Activated naive CD4-positive, alpha-beta T cell treated with anti-CD3 and anti-CD28 coated beads for 36 hours (primary cell): Measurements from ENCODE around the gene ZBBX. TPM values are rescaled to one million over a fixed set of nuclear protein-coding genes. Genes with fewer than 3 reads are reported as not detected.

Experiments used
- CTCF ChIA-PET: fragments of 350-600 bp; sonication (Branson Sonifier 250); formaldehyde crosslinking; loops from one replicate; lab custom pipeline; 2021; ENCODE audit warnings: antibody characterized with exemption; lab: Charles Lee
- DNase-seq: peaks from one replicate; pipeline ENCODE4 v3.0.0-alpha.2; 2020
- H3K27ac Mint-ChIP-seq: one replicate; pipeline ENCODE4 v1.8.0; 2021; ENCODE audit warnings: mild to moderate bottlenecking, mixed read lengths
- H3K27me3 Mint-ChIP-seq: one replicate; pipeline ENCODE4 v1.8.0; 2021; ENCODE audit warnings: low read depth, mixed read lengths
- H3K36me3 Mint-ChIP-seq: one replicate; pipeline ENCODE4 v1.8.0; 2021; ENCODE audit warnings: low read depth, mixed read lengths
- H3K4me1 Mint-ChIP-seq: one replicate; pipeline ENCODE4 v1.8.0; 2021; ENCODE audit warnings: low read depth, mixed read lengths
- H3K4me3 Mint-ChIP-seq: one replicate; pipeline ENCODE4 v1.8.0; 2021; ENCODE audit warnings: mild to moderate bottlenecking, moderate library complexity, mixed read lengths
- H3K9me3 Mint-ChIP-seq: one replicate; pipeline ENCODE4 v1.8.0; 2021; ENCODE audit warnings: mixed read lengths
- intact Hi-C: fragments of 100-400 bp; cut with micrococcal nuclease; formaldehyde crosslinking; loops from one replicate; pipeline ENCODE4 v1.15.1; 2023
- total RNA-seq, 2 experiments: library from RNA; stranded (reverse); gene quantifications; one replicate each; pipeline ENCODE4 v1.2.3, GENCODE V29; 2021

ZBBX gene
- total RNA-seq, 2 experiments from 2014 or later: not detected

- H3K36me3 Mint-ChIP-seq: no peaks in the 10 kb centered on the region
- H3K9me3 Mint-ChIP-seq: no peaks in the 10 kb centered on the region
- intact Hi-C loops: no loop called here
- H3K4me3 Mint-ChIP-seq: no peak overlapping the region
- H3K27me3 Mint-ChIP-seq: no peaks in the 10 kb centered on the region
- H3K4me1 Mint-ChIP-seq: no peaks in the 10 kb centered on the region
- CTCF ChIA-PET: no interaction called here
- no peak for DNase-seq
- H3K27ac Mint-ChIP-seq: no peak overlapping the region
These were observed 177.0 kb downstream of the ZBBX start for GRCh38 chr3:167203062-167203461.

GRCh38 chr3:167198949-167199600 is 181.0 kb downstream of the ZBBX start:
- intact Hi-C loops: no loop called here
- DNase-seq: no peak
- Mint-ChIP-seq H3K4me3 (no peak overlapping the region), H3K36me3 (no peaks in the 10 kb centered on the region), H3K4me1 (no peaks in the 10 kb centered on the region), H3K9me3 (no peaks in the 10 kb centered on the region), H3K27ac (no peak overlapping the region), H3K27me3 (no peaks in the 10 kb centered on the region)
- CTCF ChIA-PET: no interaction called here

Other genes starting within 250 kb of the ZBBX start
- not detected for gene SERPINI2, start 93.7 kb upstream of the ZBBX start, total RNA-seq